SK-N-SH treated with all-trans-retinoic acid at 6 μM for 48 hours (cell line): ENCODE measurements around the gene SPC25.

ENCODE experiments used
- ATAC-seq: fragments of 200-7000 bp; cut with Tn5 transposase; 3 replicates; pipeline ENCODE4 v1.9.1; 2020; ENCODE audit warnings: mild to moderate bottlenecking, moderate library complexity
- ARNTL ChIP-seq: fragments of 450-650 bp; formaldehyde crosslinking; IDR thresholded peaks from 2 replicates; pipeline ENCODE4 v1.5.0; 2020; ENCODE audit warnings: low read depth, mild to moderate bottlenecking, moderate library complexity, borderline replicate concordance
- BACH2 ChIP-seq: fragments of 250-450 bp; sonication (Bioruptor Pico); IDR thresholded peaks from 2 replicates; pipeline ENCODE4 v1.9.0; 2021; ENCODE audit warnings: mild to moderate bottlenecking, borderline replicate concordance
- CSDC2 ChIP-seq: fragments of 250-450 bp; sonication (Bioruptor Pico); IDR thresholded peaks from 2 replicates; pipeline ENCODE4 v1.5.0; 2020; ENCODE audit warnings: mild to moderate bottlenecking, moderate library complexity
- GLIS3 ChIP-seq: fragments of 250-450 bp; sonication (Bioruptor Pico); IDR thresholded peaks from 2 replicates; pipeline ENCODE4 v1.5.0; 2020; ENCODE audit warnings: mild to moderate bottlenecking, moderate library complexity
- ISL1 ChIP-seq: fragments of 250-450 bp; sonication (Bioruptor Pico); IDR thresholded peaks from 2 replicates; pipeline ENCODE4 v2.1.2; 2022; ENCODE audit warnings: mild to moderate bottlenecking, moderate library complexity
- OSR1 ChIP-seq: fragments of 250-450 bp; sonication (Bioruptor Pico); IDR thresholded peaks from 2 replicates; pipeline ENCODE4 v1.8.0; 2022; ENCODE audit warnings: moderate library complexity, mild to moderate bottlenecking, inconsistent platforms
- PPARA ChIP-seq: fragments of 250-450 bp; sonication (Bioruptor Pico); IDR thresholded peaks from 2 replicates; pipeline ENCODE4 v1.5.0; 2020; ENCODE audit warnings: mild to moderate bottlenecking, borderline replicate concordance
- RARB ChIP-seq: fragments of 250-450 bp; sonication (Bioruptor Pico); IDR thresholded peaks from 2 replicates; pipeline ENCODE4 v1.8.0; 2021; ENCODE audit warnings: mild to moderate bottlenecking, moderate library complexity
- SNAI2 ChIP-seq: fragments of 250-450 bp; sonication (Bioruptor Pico); IDR thresholded peaks from 2 replicates; pipeline ENCODE4 v1.5.0; 2020; ENCODE audit warnings: mild to moderate bottlenecking, moderate library complexity
- ZFP3 ChIP-seq: fragments of 250-450 bp; sonication (Bioruptor Pico); IDR thresholded peaks from 2 replicates; pipeline ENCODE4 v1.5.0; 2020; ENCODE audit warnings: mild to moderate bottlenecking, moderate library complexity
- ZFP30 ChIP-seq: fragments of 450-650 bp; formaldehyde crosslinking; IDR thresholded peaks from 2 replicates; pipeline ENCODE4 v1.5.0; 2022; ENCODE audit warnings: mild to moderate bottlenecking, moderate library complexity
- ZNF565 ChIP-seq: fragments of 450-650 bp; formaldehyde crosslinking; conservative IDR thresholded peaks from 2 replicates; pipeline ENCODE4 v1.5.0; 2020; ENCODE audit warnings: low read depth, mild to moderate bottlenecking, moderate library complexity
- ZNF70 ChIP-seq: fragments of 450-650 bp; formaldehyde crosslinking; IDR thresholded peaks from 2 replicates; pipeline ENCODE4 v1.5.0; 2020; ENCODE audit warnings: mild to moderate bottlenecking, moderate library complexity
- ZNF8 ChIP-seq: fragments of 450-650 bp; formaldehyde crosslinking; IDR thresholded peaks from 2 replicates; pipeline ENCODE4 v1.5.0; 2020; ENCODE audit warnings: mild to moderate bottlenecking, moderate library complexity
- TF ChIP-seq, protein P1 (sequence below): fragments of 250-450 bp; sonication (Bioruptor Pico); IDR thresholded peaks from 2 replicates; pipeline ENCODE4 v1.5.0; 2020; ENCODE audit warnings: mild to moderate bottlenecking, moderate library complexity
- TF ChIP-seq, protein P2 (sequence below): fragments of 250-450 bp; sonication (Bioruptor Pico); IDR thresholded peaks from 2 replicates; pipeline ENCODE4 v1.5.1; 2020; ENCODE audit warnings: low read depth, mild to moderate bottlenecking, moderate library complexity
- TF ChIP-seq, protein P3 (sequence below): fragments of 250-450 bp; sonication (Bioruptor Pico); IDR thresholded peaks from 2 replicates; pipeline ENCODE4 v1.8.0; 2020; ENCODE audit warnings: mild to moderate bottlenecking, moderate library complexity, borderline replicate concordance
- TF ChIP-seq, protein P4 (sequence below): fragments of 250-450 bp; sonication (Bioruptor Pico); IDR thresholded peaks from 2 replicates; pipeline ENCODE4 v1.8.0; 2021; ENCODE audit warnings: low read depth, mild to moderate bottlenecking, moderate library complexity, borderline replicate concordance
- TF ChIP-seq, protein P5 (sequence below): fragments of 250-450 bp; sonication (Bioruptor Pico); IDR thresholded peaks from 2 replicates; pipeline ENCODE4 v1.5.1; 2021; ENCODE audit warnings: mild to moderate bottlenecking, moderate library complexity

The SPC25 gene

DNA sequence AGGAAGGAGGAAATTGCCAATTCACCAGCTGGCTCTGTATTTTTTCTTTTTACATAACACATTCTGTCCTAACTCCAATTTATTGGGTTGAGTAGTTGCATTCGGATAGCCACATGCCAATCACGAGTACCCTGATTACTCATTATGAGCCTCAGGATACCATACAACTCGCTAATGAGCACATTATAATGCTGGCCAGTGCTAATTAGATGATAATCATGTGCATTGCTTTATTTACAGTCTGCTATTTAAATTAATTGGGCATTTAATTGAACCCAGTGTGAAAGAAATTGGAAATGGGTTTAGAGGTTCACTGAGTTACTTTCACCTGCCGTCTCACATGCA, 26.1 kb upstream of the SPC25 start:
- no peak for TF ChIP-seq ZFP30 (CRISPR knock-in tag)
- TF ChIP-seq, protein P1, sequence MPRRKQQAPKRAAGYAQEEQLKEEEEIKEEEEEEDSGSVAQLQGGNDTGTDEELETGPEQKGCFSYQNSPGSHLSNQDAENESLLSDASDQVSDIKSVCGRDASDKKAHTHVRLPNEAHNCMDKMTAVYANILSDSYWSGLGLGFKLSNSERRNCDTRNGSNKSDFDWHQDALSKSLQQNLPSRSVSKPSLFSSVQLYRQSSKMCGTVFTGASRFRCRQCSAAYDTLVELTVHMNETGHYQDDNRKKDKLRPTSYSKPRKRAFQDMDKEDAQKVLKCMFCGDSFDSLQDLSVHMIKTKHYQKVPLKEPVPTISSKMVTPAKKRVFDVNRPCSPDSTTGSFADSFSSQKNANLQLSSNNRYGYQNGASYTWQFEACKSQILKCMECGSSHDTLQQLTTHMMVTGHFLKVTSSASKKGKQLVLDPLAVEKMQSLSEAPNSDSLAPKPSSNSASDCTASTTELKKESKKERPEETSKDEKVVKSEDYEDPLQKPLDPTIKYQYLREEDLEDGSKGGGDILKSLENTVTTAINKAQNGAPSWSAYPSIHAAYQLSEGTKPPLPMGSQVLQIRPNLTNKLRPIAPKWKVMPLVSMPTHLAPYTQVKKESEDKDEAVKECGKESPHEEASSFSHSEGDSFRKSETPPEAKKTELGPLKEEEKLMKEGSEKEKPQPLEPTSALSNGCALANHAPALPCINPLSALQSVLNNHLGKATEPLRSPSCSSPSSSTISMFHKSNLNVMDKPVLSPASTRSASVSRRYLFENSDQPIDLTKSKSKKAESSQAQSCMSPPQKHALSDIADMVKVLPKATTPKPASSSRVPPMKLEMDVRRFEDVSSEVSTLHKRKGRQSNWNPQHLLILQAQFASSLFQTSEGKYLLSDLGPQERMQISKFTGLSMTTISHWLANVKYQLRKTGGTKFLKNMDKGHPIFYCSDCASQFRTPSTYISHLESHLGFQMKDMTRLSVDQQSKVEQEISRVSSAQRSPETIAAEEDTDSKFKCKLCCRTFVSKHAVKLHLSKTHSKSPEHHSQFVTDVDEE (CRISPR knock-in tag) = no peak
- no peak for TF ChIP-seq SNAI2 (CRISPR knock-in tag)
- TF ChIP-seq, protein P2, sequence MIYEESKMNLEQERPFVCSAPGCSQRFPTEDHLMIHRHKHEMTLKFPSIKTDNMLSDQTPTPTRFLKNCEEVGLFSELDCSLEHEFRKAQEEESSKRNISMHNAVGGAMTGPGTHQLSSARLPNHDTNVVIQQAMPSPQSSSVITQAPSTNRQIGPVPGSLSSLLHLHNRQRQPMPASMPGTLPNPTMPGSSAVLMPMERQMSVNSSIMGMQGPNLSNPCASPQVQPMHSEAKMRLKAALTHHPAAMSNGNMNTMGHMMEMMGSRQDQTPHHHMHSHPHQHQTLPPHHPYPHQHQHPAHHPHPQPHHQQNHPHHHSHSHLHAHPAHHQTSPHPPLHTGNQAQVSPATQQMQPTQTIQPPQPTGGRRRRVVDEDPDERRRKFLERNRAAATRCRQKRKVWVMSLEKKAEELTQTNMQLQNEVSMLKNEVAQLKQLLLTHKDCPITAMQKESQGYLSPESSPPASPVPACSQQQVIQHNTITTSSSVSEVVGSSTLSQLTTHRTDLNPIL = no peak
- no peak for TF ChIP-seq ZNF8 (CRISPR knock-in tag)
- TF ChIP-seq, protein P3, sequence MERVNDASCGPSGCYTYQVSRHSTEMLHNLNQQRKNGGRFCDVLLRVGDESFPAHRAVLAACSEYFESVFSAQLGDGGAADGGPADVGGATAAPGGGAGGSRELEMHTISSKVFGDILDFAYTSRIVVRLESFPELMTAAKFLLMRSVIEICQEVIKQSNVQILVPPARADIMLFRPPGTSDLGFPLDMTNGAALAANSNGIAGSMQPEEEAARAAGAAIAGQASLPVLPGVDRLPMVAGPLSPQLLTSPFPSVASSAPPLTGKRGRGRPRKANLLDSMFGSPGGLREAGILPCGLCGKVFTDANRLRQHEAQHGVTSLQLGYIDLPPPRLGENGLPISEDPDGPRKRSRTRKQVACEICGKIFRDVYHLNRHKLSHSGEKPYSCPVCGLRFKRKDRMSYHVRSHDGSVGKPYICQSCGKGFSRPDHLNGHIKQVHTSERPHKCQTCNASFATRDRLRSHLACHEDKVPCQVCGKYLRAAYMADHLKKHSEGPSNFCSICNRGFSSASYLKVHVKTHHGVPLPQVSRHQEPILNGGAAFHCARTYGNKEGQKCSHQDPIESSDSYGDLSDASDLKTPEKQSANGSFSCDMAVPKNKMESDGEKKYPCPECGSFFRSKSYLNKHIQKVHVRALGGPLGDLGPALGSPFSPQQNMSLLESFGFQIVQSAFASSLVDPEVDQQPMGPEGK = no peak
- no peak for TF ChIP-seq ZNF70 (CRISPR knock-in tag)
- no peak for TF ChIP-seq OSR1 (CRISPR knock-in tag)
- TF ChIP-seq, protein P4, sequence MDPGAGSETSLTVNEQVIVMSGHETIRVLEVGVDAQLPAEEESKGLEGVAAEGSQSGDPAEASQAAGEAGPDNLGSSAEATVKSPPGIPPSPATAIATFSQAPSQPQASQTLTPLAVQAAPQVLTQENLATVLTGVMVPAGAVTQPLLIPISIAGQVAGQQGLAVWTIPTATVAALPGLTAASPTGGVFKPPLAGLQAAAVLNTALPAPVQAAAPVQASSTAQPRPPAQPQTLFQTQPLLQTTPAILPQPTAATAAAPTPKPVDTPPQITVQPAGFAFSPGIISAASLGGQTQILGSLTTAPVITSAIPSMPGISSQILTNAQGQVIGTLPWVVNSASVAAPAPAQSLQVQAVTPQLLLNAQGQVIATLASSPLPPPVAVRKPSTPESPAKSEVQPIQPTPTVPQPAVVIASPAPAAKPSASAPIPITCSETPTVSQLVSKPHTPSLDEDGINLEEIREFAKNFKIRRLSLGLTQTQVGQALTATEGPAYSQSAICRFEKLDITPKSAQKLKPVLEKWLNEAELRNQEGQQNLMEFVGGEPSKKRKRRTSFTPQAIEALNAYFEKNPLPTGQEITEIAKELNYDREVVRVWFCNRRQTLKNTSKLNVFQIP (CRISPR knock-in tag) = no peak
- TF ChIP-seq, protein P5, sequence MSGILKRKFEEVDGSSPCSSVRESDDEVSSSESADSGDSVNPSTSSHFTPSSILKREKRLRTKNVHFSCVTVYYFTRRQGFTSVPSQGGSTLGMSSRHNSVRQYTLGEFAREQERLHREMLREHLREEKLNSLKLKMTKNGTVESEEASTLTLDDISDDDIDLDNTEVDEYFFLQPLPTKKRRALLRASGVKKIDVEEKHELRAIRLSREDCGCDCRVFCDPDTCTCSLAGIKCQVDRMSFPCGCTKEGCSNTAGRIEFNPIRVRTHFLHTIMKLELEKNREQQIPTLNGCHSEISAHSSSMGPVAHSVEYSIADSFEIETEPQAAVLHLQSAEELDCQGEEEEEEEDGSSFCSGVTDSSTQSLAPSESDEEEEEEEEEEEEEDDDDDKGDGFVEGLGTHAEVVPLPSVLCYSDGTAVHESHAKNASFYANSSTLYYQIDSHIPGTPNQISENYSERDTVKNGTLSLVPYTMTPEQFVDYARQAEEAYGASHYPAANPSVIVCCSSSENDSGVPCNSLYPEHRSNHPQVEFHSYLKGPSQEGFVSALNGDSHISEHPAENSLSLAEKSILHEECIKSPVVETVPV (CRISPR knock-in tag) = no peak
- TF ChIP-seq BACH2 (CRISPR knock-in tag) = no peak
- TF ChIP-seq ZNF565 (CRISPR knock-in tag) = no peak
- no peak for TF ChIP-seq PPARA
- TF ChIP-seq RARB (CRISPR knock-in tag) = no peak
- no peak for TF ChIP-seq ZFP3 (CRISPR knock-in tag)
- TF ChIP-seq ISL1 (CRISPR knock-in tag) = no peak
- TF ChIP-seq, all 23 proteins: peak for 0

DNA sequence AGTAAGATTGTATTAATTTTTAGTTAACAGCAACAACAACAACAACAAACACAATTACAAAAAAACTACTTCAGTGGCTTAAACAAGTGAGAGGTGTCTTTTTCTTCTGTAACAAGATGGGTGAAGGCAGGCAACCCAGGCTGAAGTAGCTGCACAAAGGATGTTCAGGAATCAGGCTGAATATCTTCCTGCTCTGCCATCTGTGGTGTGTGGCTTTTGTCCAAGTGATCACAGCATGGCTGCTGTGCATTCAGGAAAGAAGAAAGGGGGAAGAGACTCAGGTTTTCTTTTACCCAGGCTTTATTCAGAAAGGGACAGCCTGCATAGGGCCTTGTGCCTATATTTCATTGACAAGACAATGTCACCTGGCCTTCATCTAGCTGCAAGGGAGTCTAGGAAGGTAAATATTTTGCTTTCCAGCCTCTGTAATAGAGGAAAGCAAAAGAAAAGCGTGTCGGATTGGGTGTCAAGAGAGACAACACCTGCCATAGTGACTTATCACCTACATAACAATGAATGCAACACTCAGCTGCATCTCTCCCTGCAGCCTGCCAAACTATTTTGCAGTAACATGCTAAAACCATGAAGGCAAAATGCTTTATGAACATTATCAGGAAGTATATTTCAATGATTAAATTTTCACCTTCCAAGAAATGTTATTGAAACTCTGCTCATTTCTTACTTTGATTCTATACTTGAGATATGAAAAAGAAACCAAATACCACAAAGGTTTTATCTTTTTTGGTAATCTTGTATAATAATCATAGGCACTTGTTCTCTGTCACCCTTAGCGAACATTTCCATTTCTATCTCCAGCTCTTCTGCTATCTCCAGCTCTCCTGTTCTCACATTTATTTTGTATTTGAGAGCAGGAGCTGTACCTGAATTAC, 25.5 kb upstream of the SPC25 start:
- TF ChIP-seq PPARA (no peak), BACH2 (CRISPR knock-in tag) (no peak), GLIS3 (CRISPR knock-in tag) (no peak), ZNF8 (CRISPR knock-in tag) (no peak), SNAI2 (CRISPR knock-in tag) (no peak), ZNF70 (CRISPR knock-in tag) (no peak), ZFP3 (CRISPR knock-in tag) (no peak), ARNTL (CRISPR knock-in tag) (no peak), ZNF565 (CRISPR knock-in tag) (no peak), ISL1 (CRISPR knock-in tag) (no peak), CSDC2 (CRISPR knock-in tag) (no peak), ZFP30 (CRISPR knock-in tag) (no peak), RARB (CRISPR knock-in tag) (no peak)
- TF ChIP-seq, protein P4 (CRISPR knock-in tag) = no peak
- TF ChIP-seq, protein P2 = no peak
- TF ChIP-seq, protein P1 (CRISPR knock-in tag) = no peak
- TF ChIP-seq, protein P3 = no peak
- TF ChIP-seq, all 23 proteins: peak for 0
- ATAC-seq = no peak

More for the DNA sequence above, 26.1 kb upstream of the SPC25 start:
- no peak for ATAC-seq
